Breast epithelium (tissue), 3 donors: ENCODE measurements around the gene RIN1.

Source experiments
- POLR2A ChIP-seq: fragments of 450-650 bp; IDR thresholded peaks from one replicate; pipeline ENCODE4 v1.6.1; 2016; ENCODE audit warnings: antibody characterized with exemption, mild to moderate bottlenecking, moderate library complexity
- POLR2AphosphoS5 ChIP-seq, 3 donors: sonication (generic); formaldehyde crosslinking; IDR thresholded peaks; one replicate each; pipeline ENCODE4 v1.6.1; 2017; ENCODE audit warnings: antibody characterized with exemption in 3 of 3
- TF ChIP-seq, protein P1 (sequence below), 3 donors: fragments of 450-650 bp; IDR thresholded peaks; one replicate each; pipeline ENCODE4 v1.5.1; 2016 to 2017; ENCODE audit warnings: antibody characterized with exemption in 3 of 3, mild to moderate bottlenecking in 3 of 3, moderate library complexity in 3 of 3

DNA sequence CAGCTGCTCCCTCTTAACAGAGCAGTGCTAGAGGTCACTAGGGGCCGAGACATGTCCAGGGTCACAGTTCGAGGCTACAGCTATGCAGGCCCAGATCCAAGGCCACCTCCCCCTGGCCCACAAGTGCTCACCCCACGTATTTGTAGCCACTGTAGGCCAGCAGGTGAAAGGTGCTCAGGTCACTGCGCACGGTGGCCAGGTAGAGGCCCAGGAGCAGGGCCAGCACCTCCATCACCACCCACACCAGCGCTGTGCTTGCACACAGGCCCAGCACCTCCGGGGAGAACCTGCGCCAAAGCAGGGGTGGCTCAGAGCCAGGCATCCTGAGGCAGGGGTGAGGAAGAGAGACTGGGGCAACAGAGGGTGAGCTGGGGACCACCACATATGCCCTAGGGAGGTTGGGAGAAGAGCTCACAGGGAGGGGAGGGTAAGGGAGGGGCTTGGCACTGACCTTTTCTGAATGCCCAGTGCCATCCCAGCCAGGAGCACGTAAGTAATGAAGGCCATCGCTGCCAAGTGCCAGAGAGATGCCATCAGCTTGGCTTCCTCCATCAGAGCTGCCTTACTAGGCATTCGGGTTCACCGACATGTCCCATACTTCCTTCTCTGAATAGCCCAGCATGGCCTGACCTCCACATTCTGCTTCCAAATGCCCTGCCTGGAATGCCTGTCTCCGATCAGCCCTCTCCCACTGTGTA lies 50.8 kb downstream of the RIN1 start:
- TF ChIP-seq, protein P1, sequence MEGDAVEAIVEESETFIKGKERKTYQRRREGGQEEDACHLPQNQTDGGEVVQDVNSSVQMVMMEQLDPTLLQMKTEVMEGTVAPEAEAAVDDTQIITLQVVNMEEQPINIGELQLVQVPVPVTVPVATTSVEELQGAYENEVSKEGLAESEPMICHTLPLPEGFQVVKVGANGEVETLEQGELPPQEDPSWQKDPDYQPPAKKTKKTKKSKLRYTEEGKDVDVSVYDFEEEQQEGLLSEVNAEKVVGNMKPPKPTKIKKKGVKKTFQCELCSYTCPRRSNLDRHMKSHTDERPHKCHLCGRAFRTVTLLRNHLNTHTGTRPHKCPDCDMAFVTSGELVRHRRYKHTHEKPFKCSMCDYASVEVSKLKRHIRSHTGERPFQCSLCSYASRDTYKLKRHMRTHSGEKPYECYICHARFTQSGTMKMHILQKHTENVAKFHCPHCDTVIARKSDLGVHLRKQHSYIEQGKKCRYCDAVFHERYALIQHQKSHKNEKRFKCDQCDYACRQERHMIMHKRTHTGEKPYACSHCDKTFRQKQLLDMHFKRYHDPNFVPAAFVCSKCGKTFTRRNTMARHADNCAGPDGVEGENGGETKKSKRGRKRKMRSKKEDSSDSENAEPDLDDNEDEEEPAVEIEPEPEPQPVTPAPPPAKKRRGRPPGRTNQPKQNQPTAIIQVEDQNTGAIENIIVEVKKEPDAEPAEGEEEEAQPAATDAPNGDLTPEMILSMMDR (IDR thresholded peaks at IDR 0.05) = no peak
- TF ChIP-seq POLR2AphosphoS5 (IDR thresholded peaks at IDR 0.05) (no peak), POLR2A (no peak)
